Spleen (tissue), 7 donors: ENCODE results near the gene RPS6KL1.

Experiments
- POLR2A ChIP-seq, 3 donors: fragments of 450-650 bp; IDR thresholded peaks; one replicate each; pipeline ENCODE4 v1.5.1; 2017; ENCODE audit warnings: antibody characterized with exemption in 3 of 3, mild to moderate bottlenecking in 1 of 3
- POLR2AphosphoS5 ChIP-seq, 3 donors: sonication (generic); formaldehyde crosslinking; IDR thresholded peaks; one replicate each; pipeline ENCODE4 v1.5.1; 2017; ENCODE audit warnings: antibody characterized with exemption in 3 of 3
- TF ChIP-seq, protein P1 (sequence below), 11 experiments: fragments of 200-600 bp in 7 of 11; fragments of 450-650 bp in 4 of 11; sonication (generic) in 4 of 11; IDR thresholded peaks in 8 of 11; conservative IDR thresholded peaks in 3 of 11; 1 replicate in 7 of 11; 2 replicates in 4 of 11; pipeline versions ENCODE4 v1.4.0 to v1.8.0; 2016 to 2021; ENCODE audit warnings: antibody characterized with exemption in 11 of 11, inconsistent platforms in 4 of 11, mild to moderate bottlenecking in 1 of 11
- donor health status: DM: no; HTN: no; CAD: no; lungs with moderate emphysema.
- donor health status: DM: no; HTN: no; CAD: no.
- donor health status: DM: no; HTN: no; CAD: no.

DNA sequence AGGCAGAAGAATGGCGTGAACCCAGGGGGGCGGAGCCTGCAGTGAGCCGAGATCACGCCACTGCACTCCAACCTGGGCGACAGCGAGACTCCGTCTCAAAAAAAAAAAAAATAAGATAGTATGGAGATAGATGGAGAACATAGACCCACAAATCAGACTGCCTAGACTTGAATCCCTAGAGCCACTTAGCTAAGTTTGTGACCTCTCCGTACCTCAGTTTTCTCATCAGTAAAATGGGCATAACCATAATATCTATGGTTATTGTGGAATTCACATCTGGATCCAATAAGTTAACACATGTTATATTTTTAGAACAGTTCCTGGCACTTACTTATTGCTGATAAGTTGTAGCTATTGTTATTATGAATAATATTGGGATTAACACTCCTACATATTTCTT, 54.3 kb downstream of the RPS6KL1 start:
- TF ChIP-seq, protein P1, sequence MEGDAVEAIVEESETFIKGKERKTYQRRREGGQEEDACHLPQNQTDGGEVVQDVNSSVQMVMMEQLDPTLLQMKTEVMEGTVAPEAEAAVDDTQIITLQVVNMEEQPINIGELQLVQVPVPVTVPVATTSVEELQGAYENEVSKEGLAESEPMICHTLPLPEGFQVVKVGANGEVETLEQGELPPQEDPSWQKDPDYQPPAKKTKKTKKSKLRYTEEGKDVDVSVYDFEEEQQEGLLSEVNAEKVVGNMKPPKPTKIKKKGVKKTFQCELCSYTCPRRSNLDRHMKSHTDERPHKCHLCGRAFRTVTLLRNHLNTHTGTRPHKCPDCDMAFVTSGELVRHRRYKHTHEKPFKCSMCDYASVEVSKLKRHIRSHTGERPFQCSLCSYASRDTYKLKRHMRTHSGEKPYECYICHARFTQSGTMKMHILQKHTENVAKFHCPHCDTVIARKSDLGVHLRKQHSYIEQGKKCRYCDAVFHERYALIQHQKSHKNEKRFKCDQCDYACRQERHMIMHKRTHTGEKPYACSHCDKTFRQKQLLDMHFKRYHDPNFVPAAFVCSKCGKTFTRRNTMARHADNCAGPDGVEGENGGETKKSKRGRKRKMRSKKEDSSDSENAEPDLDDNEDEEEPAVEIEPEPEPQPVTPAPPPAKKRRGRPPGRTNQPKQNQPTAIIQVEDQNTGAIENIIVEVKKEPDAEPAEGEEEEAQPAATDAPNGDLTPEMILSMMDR (IDR thresholded peaks at IDR 0.05 in 8 of 11, conservative IDR thresholded peaks at IDR 0.05 in 3 of 11) = no peak
- TF ChIP-seq POLR2A (IDR thresholded peaks at IDR 0.05) (no peak), POLR2AphosphoS5 (IDR thresholded peaks at IDR 0.05) (no peak)
